MM.1S (cell line): Measurements from ENCODE around the gene AMPD2.

ENCODE experiments used
- EZH2phosphoT487 ChIP-seq: fragments of 300-600 bp; sonication (generic); IDR thresholded peaks from 2 replicates; pipeline ENCODE4 v1.6.1; 2018; ENCODE audit warnings: antibody characterized with exemption, low read length
- TF ChIP-seq, protein P1 (sequence below): fragments of 300-600 bp; sonication (generic); IDR thresholded peaks from 2 replicates; pipeline ENCODE4 v1.5.1; 2016; ENCODE audit warnings: antibody characterized with exemption, low read length, mixed read lengths

DNA sequence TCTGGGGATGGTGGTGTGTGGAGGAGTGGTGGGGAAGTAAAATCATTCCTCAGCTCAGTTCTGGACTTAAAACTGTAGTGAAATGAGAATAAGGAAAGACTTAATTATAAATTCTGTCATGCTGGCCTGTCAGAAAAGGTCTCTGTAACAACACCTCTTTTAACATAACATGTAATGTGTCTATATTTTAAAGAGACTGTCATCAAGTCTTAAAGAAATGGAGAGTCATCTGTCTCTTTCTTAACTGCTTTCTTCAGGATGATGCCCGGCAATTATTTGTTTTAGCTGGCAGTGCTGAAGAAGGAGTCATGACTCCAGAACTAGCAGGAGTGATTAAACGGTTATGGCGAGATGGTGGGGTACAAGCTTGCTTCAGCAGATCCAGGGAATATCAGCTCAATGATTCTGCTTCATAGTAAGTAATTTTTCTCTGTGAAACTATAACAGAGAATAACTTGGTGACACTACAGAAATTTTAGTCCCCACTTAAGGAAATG is 40.6 kb upstream of the AMPD2 start:
- TF ChIP-seq, protein P1, sequence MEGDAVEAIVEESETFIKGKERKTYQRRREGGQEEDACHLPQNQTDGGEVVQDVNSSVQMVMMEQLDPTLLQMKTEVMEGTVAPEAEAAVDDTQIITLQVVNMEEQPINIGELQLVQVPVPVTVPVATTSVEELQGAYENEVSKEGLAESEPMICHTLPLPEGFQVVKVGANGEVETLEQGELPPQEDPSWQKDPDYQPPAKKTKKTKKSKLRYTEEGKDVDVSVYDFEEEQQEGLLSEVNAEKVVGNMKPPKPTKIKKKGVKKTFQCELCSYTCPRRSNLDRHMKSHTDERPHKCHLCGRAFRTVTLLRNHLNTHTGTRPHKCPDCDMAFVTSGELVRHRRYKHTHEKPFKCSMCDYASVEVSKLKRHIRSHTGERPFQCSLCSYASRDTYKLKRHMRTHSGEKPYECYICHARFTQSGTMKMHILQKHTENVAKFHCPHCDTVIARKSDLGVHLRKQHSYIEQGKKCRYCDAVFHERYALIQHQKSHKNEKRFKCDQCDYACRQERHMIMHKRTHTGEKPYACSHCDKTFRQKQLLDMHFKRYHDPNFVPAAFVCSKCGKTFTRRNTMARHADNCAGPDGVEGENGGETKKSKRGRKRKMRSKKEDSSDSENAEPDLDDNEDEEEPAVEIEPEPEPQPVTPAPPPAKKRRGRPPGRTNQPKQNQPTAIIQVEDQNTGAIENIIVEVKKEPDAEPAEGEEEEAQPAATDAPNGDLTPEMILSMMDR = no peak
- TF ChIP-seq EZH2phosphoT487 = no peak
